Epithelial cell of esophagus (primary cell): Measurements from ENCODE around the gene LRRIQ1.
A peak's percentile ranks its signal among the peaks of the same experiment; 100 is the strongest.

Source experiments
- DNase-seq: peaks from one replicate; pipeline ENCODE4 v3.0.0; 2010; ENCODE audit warnings: low read depth
- H3K4me3 ChIP-seq: 2 replicates; pipeline ENCODE4 v1.5.1; 2011; ENCODE audit warnings: mild to moderate bottlenecking, low read length, control low read depth
- TF ChIP-seq, protein P1 (sequence below): IDR thresholded peaks from 2 replicates; pipeline ENCODE4 v1.5.1; 2011; ENCODE audit warnings: low read depth, mild to moderate bottlenecking, low read length, control low read depth, inconsistent platforms; ENCODE audit not compliant: insufficient read depth; ENCODE audit errors: missing control alignments

The LRRIQ1 gene

DNA sequence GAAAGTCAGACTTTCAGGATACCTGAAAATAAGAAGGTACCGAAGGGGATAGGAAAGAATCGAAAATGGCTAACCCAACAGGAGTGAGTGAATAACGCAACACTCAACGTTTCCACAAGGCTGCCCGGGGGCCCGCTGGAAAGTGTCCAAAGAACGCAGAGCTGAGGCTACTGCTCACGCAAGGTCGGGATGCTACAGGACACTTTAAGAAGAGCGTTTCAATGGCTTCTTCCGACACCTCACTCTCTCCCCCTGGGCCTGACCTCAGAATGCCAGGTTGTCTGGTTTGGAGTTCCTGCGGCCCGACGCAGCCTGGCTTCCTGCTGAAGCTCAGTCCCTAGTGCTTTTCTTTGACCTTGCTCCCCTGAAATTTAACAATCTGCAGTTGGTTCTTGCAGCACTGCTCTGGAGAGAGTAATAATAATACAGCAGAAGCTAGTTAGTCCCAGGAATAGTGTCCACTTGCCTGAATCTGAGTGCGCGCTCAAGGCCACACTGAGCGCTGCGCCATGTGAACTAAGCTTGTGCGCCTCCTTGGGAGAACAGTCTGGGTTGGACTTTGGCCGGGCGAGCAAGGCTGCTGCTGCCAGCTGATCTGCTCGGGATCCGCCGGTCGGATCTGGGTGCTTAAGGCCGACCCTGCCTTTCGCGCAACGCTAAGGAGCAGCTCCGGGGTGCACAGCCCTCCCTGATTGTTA, 241.9 kb downstream of the LRRIQ1 start:
- DNase-seq = no peak
- no peak overlapping the region for H3K4me3 ChIP-seq
- TF ChIP-seq, protein P1, sequence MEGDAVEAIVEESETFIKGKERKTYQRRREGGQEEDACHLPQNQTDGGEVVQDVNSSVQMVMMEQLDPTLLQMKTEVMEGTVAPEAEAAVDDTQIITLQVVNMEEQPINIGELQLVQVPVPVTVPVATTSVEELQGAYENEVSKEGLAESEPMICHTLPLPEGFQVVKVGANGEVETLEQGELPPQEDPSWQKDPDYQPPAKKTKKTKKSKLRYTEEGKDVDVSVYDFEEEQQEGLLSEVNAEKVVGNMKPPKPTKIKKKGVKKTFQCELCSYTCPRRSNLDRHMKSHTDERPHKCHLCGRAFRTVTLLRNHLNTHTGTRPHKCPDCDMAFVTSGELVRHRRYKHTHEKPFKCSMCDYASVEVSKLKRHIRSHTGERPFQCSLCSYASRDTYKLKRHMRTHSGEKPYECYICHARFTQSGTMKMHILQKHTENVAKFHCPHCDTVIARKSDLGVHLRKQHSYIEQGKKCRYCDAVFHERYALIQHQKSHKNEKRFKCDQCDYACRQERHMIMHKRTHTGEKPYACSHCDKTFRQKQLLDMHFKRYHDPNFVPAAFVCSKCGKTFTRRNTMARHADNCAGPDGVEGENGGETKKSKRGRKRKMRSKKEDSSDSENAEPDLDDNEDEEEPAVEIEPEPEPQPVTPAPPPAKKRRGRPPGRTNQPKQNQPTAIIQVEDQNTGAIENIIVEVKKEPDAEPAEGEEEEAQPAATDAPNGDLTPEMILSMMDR = no peak

DNA sequence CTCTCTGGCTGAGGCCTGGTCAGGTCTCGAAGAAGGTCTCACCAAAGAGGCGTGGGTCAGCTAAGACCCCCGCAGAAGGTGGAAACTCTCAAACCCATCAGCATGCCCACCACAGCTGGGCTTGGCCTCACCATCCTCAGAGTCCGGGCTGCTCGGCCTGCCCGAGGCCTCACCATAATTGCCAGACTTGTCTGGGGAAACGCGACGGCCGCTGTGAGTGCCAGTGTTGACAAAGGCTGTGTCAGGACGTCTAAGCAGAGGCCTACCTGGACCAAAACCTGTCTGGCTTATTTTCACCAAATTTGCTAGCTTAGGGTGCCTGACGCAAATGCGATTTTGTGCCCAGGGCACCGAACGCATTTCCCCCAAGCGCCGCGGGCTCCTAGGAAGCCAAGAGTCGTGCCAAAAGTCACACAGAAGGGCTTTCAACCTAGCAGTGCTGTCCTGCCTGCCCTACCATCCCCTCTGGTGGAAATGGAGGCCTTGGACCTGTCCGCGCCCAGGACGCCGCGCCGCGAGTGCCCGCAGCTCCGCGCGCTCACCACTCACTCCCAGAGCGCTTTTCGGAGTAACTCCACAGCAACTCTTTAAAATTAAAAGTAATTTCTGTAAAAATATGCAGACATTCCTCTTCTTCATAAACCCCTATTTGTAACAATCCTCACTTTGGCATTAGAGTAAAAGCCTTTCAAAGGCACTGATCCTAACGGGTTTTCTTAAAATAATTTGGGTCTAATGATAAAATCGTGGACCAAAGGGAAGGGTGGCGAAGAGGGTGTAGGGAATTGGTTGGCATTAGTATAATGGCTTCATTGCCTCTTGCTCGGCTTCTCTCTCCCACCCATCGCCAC, 242.7 kb downstream of the LRRIQ1 start:
- no peak for DNase-seq
- H3K4me3 ChIP-seq = no peak overlapping the region
- TF ChIP-seq, protein P1 = no peak

DNA sequence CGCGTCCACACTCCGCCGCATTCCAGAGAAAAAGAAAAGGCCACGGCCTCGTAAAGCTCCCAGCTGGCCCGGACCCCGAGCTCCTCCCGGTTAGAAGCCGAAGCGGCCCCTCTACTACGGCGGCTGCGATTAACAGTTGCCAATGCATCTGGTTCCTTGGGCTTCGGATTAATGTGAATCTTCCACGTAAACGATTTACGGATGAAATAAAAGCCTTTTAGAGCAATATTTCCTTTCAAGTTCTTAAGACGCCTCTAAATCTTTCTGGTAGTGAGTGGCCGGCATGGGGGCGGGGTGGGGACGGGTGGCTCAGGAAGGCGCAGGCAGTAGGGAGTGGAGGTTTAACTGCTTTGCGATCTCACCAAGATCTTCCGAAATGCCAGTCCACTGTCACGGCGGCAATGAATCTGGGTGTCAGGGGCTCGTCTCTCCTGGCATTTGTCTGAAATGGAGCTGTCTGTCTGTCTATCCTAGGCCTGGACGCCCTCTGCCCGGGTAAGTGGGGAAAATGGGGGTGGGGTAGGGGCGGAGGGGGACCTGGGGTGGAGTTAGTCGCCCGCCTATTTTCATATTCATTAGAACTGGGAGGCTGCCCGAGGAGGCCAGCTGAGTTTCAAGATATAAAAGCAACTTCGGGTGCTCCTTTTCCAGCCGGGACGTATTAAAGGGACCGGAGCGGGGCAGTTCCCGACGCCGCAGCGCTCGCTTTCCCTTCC, 243.5 kb downstream of the LRRIQ1 start:
- no peak for DNase-seq
- peak overlapping the region; percentile 51 for H3K4me3 ChIP-seq
- TF ChIP-seq, protein P1 = no peak

DNA sequence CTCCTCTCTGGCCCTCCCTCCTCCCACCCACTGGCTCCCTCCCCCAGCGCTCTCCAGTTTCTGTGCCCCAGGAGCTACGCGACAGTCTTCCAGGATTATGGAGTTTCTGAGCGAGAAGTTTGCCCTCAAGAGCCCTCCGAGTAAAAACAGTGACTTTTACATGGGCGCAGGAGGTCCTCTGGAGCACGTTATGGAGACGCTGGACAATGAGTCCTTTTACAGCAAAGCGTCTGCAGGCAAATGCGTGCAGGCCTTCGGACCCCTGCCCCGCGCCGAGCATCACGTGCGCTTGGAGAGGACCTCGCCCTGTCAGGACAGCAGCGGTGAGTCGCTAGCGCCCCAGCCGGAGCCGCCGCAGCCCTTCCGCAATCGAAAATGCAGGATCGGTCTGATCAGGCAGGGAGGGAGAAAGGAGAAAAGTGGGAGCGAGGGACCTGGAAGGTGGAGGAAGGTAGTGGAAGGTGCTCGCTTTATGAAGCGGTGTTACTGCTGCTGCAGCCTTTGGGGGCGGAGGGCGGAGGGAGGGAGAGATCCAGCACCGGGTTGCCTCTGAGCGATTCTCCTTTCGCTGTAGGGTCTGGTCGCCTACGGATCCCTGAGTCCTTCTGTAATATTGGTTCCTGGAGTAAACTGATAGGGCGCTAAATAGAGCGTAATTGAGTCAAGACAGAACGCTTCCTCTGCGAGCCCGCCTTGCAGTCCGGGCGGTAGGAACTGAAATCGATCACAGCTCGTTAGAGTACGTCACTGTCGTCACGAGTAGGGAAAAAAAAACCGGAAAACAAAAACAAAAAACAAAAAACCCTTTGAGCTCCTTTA, 244.2 kb downstream of the LRRIQ1 start, which contains the start of gene ALX1:
TSS of gene ALX1 (plus strand) at position 56 of the 819 bp plus-strand sequence. CDS start at position 98, 42 bp downstream.
- TF ChIP-seq, protein P1 = no peak
- peak; percentile 27 for DNase-seq
- peak within 1 kb of the TSS; percentile 51 for H3K4me3 ChIP-seq

DNA sequence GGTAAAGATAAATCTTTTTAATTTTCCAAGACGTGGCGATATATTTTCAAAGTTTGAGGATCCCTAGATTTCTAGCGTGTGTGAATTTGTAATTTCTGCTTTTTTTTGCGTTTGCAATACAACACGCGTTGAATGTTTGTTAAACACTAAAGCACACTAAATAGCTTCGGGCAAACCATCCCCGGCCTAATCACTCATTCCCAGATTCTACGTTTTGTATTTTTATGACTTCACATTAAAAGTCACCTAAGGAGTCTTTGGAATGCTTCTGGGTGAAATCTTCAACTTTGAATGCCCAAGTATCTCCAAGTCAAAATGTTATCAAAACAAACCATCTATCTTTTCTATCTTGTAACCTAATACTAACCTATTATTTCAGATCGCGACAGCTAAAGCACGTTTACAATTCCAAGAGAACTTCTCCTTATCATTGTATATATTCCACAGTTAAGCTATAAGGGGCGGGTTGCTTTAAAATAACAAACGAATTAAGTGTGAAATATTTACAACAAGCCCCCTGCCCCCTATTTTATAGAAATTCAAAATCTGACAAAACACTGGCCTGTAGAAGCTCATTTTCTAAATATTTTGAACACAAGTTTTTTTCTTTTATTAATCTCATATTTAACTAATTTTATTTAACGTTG, 245.0 kb downstream of the LRRIQ1 start:
- peak overlapping the region; percentile 51 for H3K4me3 ChIP-seq
- TF ChIP-seq, protein P1 = no peak
- DNase-seq = no peak
